Middle frontal gyrus (tissue), 1 donor: ENCODE measurements around the gene RPLP1.
"Not testable (repeated sequence)": the region's sequence is repeated elsewhere in the genome, so short reads cannot be mapped to it uniquely, and the experiment has no call there.

Experiments used
- DNase-seq: peaks from one replicate; pipeline ENCODE4 v3.0.0-alpha.2; 2015; ENCODE audit warnings: low spot score; ENCODE audit errors: extremely low spot score

Gene RPLP1

DNA sequence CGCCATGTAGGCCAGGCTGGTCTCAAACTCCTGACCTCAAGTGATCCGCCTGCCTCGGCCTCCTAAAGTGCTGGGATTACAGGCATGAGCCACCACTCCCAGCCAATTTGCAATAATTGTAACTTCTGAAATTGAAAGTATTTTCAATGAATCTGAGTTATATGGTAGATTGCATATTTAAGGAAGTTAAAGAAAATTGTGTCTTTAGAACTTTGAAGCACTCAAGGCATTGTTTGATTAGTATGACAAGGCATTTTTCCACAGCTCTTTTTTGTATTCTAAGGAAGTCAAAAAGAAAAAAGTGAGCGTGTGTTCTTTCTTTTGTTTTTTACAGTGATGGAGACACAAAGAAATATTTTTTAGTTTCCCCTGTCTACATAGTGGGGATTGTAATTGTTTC is 15.7 kb upstream of the RPLP1 start:
- DNase-seq: no peak

DNA sequence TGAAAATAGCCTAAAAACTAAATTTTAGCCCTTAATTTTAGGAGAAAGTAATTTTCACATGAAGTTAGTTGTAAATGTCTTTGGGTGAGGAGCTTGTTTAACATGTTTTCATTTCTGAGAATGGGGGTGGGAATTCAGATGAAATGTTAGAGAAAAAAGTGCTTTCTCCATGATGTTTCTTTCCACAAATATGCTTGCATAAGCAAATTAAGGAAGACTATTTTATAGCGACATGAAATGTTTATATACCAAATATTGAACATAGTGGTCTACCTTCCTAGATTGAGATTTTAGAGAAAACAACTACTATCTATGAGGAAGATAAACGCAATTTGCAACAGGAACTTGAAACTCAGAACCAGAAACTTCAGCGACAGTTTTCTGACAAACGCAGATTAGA is 13.0 kb upstream of the RPLP1 start:
- DNase-seq: no peak

- DNase-seq: no peak
Observed at GRCh38 chr15:69443032-69443611, 9.5 kb upstream of the RPLP1 start.

GRCh38 chr15:69444686-69445085 is 7.9 kb upstream of the RPLP1 start:
- DNase-seq: no peak

DNA sequence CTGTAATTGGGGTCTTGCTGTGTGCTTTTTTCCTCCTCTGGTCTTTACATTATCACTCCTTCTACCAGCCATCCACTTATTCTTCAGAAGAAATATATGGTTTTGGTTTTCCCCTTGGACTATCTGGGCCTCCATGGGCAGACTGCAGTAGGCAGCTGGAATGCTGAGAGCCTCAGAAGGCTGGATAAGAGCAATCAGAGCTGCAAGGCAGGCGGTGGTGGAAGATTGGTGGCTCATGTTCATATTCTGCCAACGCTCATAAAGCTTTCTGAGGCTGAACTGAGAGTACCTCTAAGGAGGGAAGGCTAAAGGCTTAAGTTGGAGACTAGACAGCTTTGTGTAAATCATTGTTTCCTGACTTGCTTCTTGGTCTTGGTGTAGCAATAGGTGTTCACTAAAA is 5.7 kb upstream of the RPLP1 start:
- DNase-seq: no peak

GRCh38 chr15:69450221-69450620 is 2.4 kb upstream of the RPLP1 start:
- not testable (repeated sequence) for DNase-seq

- no peak for DNase-seq
Observed at GRCh38 chr15:69450968-69451695, 1.5 kb upstream of the RPLP1 start.

DNA sequence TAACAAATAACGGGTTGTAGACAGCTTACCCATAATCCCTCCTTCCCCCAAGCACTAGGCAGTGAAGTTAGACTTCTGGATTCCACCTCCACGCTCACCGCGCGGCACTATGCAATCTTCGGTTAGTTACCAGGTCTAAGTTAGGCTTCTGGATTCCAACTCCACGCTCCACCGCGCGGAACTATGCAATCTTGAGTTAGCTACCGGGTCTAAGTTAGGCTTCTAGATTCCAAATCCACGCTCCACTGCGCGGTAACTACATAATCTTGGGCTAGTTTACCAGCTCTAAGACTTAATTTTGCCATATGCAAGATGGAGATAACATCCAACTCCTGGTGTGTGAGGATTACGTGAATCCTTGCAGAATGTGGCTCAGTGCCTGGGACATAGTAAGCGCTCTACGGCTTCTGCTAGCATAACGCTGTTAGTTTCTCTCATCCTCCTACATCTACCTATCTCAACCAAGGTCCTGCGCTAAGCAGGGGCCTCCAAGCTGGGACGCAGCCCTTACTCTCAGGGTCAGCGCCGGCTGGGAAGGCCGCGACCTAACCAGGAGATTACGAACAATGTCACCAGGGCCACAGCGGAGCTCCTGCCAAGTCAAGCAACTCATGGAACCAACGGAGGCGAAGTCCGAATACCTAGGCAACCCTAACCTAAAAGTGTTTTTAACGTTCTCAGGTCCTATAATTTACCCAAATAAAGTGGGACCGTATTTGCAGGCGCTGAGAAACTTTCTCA is 497 bp upstream of the RPLP1 start:
- no peak for DNase-seq

DNA sequence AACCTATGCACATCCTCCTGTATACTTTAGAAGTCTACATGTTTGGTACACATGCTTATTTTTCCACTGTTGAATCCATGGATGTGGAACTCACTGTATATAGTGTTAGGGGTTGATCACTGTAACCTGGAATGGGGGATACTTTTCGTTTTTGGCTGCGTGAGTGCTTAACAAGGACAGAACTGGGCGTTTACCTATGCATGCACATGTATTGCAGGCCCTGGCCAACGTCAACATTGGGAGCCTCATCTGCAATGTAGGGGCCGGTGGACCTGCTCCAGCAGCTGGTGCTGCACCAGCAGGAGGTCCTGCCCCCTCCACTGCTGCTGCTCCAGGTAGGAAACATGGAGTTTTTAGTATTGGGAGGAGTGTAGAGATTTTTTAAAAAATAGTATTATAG is 2.3 kb downstream of the RPLP1 start:
- no peak for DNase-seq

- no peak for DNase-seq
Observed at GRCh38 chr15:69456208-69457166, 3.9 kb downstream of the RPLP1 start.

- DNase-seq: no peak
Observed at GRCh38 chr15:69457304-69458280, 5.0 kb downstream of the RPLP1 start.

DNA sequence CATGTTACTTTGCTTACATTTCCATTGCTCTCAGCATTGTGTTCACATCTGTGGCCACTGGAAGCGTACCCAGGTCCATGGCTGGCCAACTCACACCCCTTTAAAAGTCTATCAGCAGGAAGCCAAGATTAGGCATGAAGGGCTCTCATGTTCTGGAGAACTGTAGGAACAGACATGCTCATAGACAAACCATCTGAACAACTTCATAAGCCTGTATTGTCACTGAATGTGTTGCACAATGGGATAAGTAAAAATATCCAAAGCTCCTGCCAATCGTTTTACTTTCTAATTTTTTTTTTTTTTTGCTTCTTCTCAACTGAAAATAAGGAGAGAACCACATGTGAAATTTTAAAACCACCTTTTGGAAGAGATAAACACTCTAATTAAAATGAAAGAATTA is 6.4 kb downstream of the RPLP1 start:
- no peak for DNase-seq

DNA sequence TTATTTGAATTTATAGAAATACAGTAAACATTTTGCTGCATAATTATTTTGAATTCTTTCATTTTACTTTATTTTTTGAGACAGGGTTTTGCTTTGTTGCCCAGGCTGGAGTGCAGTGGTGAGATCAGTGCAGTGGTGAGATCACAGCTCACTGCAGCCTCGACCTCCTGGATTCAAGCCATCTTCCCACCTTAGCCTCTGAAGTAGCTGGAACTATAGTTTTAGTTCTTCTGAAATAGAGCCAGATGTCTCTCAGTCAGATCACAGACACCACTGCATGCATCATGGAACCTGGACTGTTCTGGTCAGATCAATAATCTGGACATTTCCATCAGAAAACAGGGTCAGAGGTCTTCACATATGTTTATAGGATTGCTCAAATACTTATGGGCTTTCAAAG is 7.9 kb downstream of the RPLP1 start:
- no peak for DNase-seq

DNA sequence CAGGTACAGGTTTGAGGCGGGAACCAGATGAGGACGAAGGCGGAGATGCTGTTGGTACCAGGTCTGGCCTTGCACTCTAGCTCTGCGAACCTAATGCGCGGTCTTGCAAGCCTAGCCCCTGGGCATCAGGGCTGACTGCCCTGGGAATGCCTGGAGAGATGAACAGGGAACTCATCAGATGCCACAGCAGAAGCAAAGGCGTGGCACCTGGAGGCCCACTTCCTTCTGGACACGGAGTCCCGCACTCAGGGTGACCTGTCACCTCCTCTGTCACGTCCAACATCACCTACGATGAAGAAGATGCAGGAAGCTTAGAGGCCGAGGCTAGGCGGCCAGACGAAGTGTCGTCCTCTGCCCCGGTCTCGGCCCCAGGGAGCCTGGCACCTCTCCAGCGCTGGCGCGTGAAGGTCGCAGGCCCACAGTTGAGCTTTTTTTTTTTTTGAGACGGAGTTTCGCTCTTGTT is 9.4 kb downstream of the RPLP1 start:
- no peak for DNase-seq

DNA sequence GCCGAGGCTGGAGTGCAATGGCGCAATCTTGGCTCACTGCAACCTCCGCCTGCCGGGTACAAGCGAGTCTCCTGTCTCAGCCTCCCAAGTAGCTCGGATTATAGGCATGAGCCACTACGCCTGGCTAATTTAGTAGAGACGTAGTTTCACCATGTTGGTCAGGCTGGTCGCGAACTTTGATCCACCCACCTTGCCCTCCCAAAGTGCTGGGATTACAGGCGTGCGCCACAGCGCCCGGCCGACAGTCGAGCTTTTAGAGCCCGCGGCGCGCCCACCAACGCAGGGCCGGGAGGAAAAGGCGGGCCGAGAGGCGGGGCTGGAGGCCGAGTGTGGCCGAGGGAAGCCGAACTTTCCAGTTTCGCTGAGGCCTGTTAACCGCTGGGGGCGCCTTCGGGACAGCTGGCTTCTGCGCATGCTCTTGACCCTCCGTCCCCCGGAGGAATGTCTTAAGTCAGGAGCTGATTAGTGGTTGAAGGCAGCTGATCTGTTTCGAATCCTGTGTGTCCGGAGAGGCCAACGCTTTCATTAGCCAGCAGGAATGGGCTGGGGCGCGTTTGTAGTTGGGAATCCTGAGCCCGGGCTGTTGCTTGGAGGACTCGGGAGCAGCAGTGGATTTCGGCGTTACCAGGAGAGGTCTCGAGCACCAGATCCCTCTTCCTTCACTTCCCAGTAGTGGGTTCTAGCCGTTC is 10.0 kb downstream of the RPLP1 start:
- DNase-seq: peak; percentile 91

DNA sequence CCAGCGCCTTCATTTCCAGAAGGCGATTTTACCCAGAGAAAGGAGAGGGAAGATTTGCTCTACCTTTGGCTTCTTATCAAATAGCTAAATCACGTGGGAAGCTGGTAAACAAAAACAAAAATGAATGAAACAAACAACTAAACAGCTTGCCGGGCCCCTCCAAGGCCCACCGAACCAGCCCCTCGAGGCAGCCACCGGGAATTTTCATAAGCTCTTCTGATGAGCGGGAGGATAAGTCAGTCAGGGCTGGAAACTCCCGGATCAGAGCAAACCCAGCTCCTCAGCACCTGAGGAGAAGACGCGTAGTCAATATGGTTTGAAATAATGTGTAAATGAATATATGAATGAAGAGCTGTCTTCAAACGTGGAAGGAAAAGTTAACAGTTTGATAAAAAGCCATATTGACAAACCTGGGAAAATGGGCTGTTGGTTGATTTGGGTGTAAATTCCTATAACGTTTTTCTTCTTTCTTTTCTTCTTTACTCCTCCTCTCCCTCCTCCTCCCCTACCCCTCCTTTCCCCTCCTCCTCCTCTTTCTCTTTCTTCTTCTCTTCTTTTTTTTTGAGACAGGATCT is 10.7 kb downstream of the RPLP1 start:
- no peak for DNase-seq

- no peak for DNase-seq
Observed at GRCh38 chr15:69465253-69465652, 12.6 kb downstream of the RPLP1 start.

DNA sequence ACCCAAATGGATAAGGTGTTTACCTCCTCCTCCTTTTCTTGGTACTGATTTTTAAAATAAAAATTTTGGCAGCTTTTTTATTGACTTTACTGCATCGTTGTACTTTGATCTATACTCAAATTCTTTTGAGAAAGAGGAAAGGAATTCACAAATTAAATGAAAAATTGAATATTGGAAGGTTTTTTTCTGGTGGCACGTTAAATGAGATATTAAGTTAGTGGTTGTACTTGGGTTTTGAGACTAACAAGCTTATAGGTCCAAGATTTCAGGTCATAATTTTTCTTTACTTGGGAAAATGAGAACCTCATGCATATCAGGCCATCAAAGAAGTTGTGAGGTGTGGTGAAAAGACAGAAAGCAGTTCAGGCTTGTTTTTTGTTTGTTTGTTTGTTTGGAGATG is 14.1 kb downstream of the RPLP1 start:
- no peak for DNase-seq

DNA sequence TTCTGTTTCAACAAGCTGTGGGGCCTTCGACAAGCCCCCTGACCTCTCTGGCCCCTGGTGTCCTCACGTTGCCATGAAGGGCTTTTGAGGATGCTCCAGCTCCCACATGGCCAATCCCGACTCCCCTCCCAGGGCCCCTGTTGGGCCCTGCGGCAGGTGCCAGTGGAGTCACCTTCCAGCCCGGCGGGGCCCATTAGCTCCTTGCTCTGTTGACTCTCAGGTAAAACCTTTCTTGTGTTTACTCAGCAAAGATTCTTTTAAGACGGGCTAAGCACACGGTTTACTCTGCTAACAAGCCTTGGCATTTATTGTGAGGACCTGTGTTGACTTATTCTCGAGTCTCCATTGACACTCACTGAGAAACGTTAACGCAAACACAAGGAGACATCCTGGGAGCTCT is 15.0 kb downstream of the RPLP1 start:
- no peak for DNase-seq
